ENCODE results near the gene MACROD2. TPM values are rescaled to one million over a fixed set of nuclear protein-coding genes. Genes with fewer than 3 reads are reported as not detected.

Gene MACROD2
- total RNA-seq, 1 experiment from 2014 or later = 3.7 TPM

- ChIA-PET POLR2A (no interaction called here), CTCF (no interaction called here), RAD21 (ENCODE audit: low non-redundant PET in 1 of 2, low total read pairs in 2 of 2, uncharacterized antibody in 2 of 2, unreplicated experiment in 2 of 2) (no interaction called here)
- no peak overlapping the region for H2AFZ ChIP-seq (ENCODE audit: low read depth, low read length, poor library complexity, severe bottlenecking)
- H3K4me1 ChIP-seq (ENCODE audit: control insufficient read depth in 1 of 2, insufficient read depth in 2 of 2, low read length in 2 of 2) = peaks cover 0 to 5% of the 10 kb centered on the region in 2 experiments; a peak in 1 of 4 replicates
- TF ChIP-seq ELF1 (IDR thresholded peaks at IDR 0.05; ENCODE audit: borderline replicate concordance, low read depth) (no peak), ZNF274 (IDR thresholded peaks at IDR 0.05; ENCODE audit: low read depth, low read length) (no peak), EZH2phosphoT487 (IDR thresholded peaks at IDR 0.05; ENCODE audit: borderline replicate concordance) (no peak), CTCF (IDR thresholded peaks at IDR 0.05 in 2 of 3, conservative IDR thresholded peaks at IDR 0.05 in 1 of 3; ENCODE audit: borderline replicate concordance in 1 of 3, insufficient read depth in 1 of 3, low read depth in 2 of 3, low read length in 2 of 3) (peak in 2 of 3 experiments; percentile 28 to 31; a peak in 2 of 6 replicates), EZH2 (IDR thresholded peaks at IDR 0.05) (no peak), CEBPB (IDR thresholded peaks at IDR 0.05; ENCODE audit: low read depth) (no peak), FOSL1 (IDR thresholded peaks at IDR 0.05; ENCODE audit: low read depth) (no peak), SRF (IDR thresholded peaks at IDR 0.05; ENCODE audit: low read depth) (no peak), RAD21 (IDR thresholded peaks at IDR 0.05; ENCODE audit: low read depth) (peak; percentile 50), ZFX (IDR thresholded peaks at IDR 0.05) (no peak)
- ATAC-seq = no peak
- H3K9me2 ChIP-seq (ENCODE audit: insufficient read depth) = no peaks in the 10 kb centered on the region
- H3K4me3 ChIP-seq (replicated peaks in 1 of 2; ENCODE audit: low read depth in 1 of 2, low read length in 2 of 2) = no peak overlapping the region
- no peaks in the 10 kb centered on the region for H3K9me3 ChIP-seq (ENCODE audit: control insufficient read depth in 1 of 2, insufficient read depth in 1 of 2, low read depth in 1 of 2, low read length in 2 of 2)
- H3K79me2 ChIP-seq (ENCODE audit: insufficient read depth, low read length) = no peaks in the 10 kb centered on the region
- H4K20me1 ChIP-seq (ENCODE audit: insufficient read depth) = no peaks in the 10 kb centered on the region
- intact Hi-C loops (cut with micrococcal nuclease) = loop anchor here (10.0 kb wide), 2 partner anchors 380 to 610 kb away; no protein-coding TSS in a partner anchor
- BruUV-seq (replicated peaks) = no TSS peak
- H3K27ac ChIP-seq (ENCODE audit: low read depth, low read length) = no peak overlapping the region
- H3K4me2 ChIP-seq (ENCODE audit: low read length) = no peak overlapping the region
- H3K27me3 ChIP-seq (ENCODE audit: insufficient read depth, low read length) = no peaks in the 10 kb centered on the region
- H3K36me3 ChIP-seq (ENCODE audit: control insufficient read depth in 1 of 2, insufficient read depth in 2 of 2, low read length in 2 of 2) = no peaks in the 10 kb centered on the region
- no peak for DNase-seq (ENCODE audit: low read depth, low spot score)
- no peak overlapping the region for H3K9ac ChIP-seq (ENCODE audit: low read length)
Observed at GRCh38 chr20:14334306-14334930, 339.1 kb downstream of the MACROD2 start.

All from HCT116 (cell line).